NCI-H2227 (cell line): ENCODE data around the gene ZNF746.

Experiments
- DNase-seq: peaks from one replicate; lab custom pipeline; 2025; ENCODE audit not compliant: unreplicated experiment; lab: John Stamatoyannopoulos, UW

ZNF746 gene

DNA sequence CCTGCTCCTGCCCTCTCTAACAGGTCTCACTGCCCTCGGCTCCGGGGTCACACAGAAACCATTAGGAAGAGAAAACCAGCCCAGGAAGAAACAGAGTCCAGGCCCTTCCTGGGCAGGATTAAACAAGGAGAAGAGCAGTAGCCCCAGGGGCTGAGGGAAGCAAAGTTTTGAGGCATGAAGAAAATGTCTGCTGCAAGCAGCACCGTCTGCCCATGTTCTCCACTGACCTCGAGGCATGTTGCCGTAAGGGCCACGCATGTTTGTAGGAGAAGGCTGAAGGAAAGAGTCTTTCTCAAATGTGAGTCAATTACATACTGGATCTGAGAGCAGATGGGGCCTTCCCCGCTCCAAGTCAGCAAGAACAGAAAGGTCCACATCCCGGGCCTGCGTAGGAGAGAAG, 4.2 kb downstream of the ZNF746 start:
- DNase-seq, result no peak

DNA sequence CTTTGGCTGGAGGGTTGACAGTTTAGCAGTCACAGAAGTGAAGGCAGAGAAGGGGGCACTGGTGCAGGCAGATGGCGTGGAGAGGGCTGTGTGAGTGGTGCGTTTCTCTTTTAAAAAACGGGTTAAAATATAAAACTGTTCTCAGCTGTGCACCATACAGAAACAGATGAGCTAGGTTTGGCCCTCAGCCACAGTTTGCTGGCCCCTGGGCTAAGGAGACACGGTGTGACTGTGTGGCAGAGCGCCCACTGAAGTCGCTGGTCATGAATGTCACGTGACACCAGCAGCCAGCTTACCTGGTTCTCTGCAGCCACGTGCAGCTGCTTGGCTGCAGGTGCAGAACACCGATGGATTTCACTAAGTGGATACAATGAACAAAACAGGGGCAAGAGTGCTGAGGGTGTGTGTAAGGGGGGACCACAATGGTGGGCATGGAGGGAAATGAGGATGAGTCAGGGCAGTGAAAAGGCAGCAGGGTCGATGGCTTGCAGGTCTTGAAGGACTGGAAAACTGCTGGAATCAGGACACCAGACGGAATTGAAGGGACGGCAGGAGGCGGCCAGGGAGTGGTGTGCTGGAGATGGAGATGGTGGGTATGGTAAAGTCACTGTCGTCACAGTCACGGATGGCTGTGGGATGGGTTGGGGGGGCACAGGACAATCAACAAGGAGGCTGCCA, 7.4 kb downstream of the ZNF746 start:
- DNase-seq, result no peak

DNA sequence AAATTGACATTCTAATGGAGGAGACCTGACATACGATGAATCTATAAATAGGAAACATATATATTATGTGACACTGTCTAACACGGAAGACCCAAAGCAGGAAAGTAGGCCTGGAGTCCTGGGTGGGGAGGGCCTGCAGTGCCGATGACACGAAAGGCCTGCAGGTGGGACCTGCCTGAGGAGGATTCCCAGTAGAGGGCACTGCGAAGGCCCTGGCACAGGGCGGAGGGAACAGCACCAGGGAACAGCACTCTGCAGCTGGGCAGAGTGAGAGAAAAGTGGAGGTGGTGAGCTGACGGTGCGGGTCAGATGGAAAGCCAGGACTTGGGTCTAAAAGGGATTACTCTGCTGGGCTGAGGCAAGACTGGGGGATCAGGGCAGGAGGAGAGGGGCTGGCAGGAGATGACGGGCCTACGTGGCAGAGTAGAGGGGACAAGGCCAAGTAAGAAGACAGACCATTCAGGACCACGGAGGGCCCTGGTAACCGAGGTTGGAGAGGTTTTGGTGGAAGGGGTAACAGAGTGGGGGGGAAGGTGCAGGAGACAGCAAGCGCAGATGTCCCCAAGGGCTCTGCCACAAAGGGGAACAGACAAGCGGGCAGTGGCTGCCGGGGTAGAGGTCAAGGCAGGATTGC, 8.1 kb downstream of the ZNF746 start:
- no peak for DNase-seq

DNA sequence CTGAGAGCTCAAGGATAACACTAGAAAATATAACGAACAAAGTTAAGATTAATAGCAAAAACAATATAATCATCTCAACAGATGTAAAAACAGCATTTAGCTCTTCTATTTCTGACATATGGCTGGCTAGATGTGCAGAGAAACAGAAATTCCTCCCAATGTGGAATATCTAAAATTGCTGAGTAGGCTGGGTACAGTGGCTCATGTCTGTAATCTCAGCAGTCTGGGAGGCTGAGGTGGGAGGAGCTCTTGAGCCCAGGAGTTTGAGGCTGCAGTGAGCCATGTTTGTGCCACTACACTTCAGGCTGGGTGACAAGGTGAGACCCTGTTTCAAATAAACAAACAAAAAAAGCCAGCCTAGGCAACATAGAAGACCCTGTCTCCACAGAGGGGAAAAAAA, 18.0 kb downstream of the ZNF746 start:
- DNase-seq, result no peak

DNA sequence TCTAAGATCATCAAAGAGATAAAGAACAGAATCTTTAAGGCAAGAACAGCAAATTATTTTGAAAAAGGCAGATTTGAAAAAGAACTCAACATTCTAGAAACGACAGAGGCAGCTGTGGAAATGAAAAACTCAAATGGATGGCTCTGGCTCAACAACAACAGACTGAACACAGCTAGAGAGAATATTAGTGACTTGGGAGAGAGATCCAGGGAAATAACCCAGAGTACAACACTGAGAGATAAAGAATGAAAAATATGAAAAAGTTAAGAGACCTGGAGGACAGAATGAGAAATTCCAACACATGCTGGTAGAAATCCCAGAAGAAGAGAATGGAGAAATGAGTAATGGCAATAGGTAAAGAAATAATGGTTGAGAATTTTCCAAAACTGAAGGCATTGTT, 18.9 kb downstream of the ZNF746 start:
- DNase-seq, result no peak

DNA sequence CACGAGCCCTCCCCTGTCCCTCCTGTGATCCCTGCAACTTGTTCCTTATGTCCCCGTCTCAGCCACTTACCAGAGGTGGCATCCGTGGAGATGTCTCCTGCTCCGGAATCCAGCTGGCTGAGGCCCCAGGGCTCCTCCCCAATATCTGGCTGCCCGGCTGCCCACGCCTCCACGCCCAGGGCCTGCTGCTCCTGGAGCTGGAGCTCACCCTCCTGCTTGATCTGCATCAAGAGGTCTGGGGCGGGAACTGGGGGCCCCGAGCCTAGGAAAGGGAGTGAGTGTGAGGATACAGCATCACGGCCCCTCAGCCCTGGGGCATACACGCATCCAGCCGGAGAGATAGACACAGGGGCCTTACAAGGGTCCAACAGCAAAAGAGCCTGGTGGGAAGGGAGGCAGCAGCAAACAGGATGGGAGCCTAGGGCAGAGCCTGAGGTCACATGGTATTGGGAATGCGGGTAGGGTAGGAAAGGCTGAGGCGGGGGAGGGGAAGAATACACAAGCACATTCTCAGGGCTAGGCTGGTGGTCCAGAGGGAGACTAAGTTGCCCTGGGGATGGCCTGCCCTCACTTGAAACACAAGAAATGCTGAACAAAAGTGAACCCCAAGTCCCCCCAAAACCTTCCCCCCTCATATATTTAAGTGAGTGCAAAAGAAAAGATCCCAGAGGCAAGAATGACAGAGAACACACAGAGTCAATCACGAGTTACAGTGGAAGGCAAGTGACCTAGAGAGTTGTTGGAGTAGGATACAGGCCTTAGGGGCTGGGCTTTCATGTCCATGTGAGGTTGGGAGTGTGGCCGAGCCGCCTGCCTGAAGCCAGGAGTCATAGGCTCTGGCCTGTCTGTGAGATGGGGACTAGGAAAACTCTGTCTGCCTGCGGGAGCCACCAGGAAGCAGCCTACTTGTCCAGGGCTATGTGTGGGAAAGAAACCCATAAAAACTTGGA, 19.8 kb downstream of the ZNF746 start:
- DNase-seq, result no peak

DNA sequence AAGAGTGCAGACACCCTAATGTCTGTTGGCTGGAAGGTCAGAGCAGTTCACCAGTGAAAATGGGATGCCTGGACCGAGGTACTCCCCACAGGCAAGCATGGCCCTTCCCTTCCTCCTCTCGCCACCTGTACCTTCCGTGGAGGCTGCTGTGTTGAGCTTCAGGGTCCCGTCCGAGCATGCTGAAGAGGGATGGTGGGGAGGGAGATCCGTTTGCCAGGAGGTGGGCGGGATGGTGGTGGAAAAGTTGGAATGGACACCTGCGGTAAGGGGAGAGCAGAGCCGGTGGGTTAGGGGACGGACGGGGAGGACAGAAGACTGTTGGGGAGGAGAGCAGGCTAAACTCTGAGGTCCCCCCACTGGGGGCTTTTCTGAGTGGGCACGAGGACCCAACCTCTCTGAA, 20.8 kb downstream of the ZNF746 start:
- DNase-seq, result no peak

DNA sequence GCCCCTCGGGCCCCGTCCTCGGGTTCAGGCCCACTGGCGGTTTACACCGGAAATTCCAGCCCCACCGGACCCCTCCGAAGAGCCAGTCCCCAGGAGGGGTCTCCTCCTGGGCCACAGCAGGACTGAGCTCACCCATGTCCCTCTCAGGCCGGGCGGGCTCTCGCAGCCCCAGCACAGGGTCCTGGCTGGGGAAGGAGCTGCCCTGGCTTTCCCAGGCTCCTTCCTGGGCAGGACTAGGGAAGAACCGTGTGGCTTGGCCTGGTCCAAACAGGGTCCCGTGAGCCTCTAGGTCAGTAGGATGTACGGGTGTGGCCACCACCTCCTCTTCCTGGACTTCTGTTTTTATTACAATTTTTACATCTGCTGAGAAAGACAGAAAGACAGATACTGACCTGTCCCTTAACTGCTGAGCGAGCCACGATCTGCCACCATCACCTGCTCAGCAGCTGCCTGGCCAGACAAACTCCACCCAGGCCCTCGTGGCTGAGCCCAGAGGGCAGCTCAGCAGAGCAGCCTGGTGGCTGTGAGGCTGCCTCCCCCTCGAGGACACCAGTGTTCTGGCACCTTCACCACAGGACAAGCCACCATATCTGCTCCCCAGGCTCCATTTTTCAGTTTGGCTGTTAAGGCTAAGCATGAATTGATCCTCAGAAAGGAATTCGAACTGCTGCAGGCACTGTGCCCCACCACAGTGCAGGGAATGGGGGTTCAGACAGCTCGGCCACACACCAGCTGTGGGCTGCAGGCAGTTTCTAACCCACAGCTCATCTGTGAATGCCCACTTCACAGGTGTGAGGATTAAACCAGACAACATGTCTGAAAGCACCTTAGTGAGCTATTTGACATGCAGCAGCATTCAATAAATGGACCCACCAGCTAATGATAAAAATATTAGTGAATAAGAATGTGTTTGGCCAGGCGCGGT, 22.2 kb downstream of the ZNF746 start:
- no peak for DNase-seq

DNA sequence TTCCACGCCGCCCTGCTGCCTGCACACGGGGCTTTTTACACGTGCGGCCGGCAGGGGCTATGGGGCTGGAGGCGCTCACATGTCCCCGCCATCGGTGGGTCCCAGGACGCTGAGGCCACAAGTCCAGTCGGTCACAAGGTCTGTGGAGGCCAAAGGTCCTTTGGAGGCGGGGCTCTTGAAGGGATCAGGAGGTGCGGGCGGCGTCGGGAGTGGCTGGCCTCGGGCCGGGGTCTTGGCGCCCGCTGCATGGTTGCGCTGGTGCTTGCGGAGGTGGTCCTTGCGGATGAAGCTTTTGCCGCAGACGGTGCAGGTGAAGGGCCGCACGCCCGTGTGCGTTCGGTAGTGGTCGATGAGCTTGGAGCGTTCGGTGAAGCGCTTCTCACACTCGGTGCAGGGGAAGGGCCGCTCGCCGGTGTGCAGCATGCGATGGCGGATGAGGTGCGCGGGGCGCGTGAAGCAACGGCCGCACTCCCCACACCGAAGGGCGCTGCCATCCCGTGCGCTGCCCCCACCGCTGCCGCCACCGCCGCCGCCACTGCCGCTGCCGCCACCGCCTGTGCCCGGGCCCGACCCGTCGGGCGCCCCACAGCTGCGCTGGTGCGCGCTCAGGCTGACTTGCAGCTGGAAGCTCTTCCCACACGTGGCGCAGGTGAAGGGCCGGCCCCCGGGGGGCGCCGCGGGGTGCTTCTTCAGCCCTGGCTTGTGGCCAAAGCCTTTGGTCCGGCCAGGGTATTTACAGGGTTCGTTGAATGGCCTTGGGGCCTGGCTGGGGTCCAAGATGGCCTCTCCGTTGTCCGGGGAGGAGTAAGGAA, 23.1 kb downstream of the ZNF746 start:
- no peak for DNase-seq

DNA sequence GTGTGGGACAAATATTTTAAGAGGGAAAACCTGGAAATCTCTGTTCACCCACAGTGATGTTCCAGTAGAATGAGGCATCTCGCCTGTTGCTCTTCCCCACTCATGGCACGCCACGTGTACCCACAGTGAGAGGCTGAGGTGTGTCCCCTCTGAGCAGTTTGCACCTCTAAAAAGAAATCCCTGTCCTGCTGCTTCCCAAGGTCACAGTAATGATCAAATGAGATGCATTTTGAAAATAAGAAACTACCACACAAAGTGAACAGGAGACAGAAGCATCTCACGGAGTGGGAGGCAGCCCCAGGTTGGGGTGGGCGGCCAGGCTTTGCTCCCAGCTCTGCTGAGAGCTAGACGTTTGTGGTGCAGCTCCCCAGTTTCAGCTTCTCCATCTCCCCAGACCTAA, 24.4 kb downstream of the ZNF746 start:
- no peak for DNase-seq

DNA sequence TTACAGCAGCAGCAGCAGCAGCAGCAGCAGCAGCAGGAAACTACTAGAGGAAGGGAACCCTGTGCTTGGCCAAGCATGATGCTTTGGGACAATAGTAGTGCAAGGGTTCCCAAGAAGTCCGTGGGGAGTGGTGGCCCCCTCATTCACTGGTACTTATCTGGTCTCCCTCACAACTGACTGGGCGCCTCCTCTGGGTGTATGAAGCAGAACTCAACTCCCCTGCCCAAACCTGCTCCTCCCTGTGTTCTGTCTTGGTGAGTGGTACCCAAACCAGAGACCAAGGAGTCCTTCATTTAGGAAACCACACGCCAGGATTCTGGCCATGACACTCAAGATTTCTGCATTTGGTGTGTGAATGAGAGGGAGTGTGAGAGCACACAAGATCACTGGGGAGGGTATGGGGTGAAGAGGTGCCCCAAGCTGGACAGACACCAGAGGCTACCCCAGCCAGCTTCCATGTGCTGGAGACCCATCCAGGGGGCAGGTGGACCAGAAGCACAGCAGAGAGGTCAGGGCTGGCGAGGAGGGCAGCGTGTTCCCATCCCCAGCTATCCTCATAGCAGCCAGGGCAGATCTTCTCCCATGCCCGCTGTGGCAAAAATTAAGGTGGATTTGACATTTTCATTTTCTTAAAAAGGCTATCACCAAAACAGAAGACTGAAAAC, 26.2 kb downstream of the ZNF746 start:
- DNase-seq, result no peak

DNA sequence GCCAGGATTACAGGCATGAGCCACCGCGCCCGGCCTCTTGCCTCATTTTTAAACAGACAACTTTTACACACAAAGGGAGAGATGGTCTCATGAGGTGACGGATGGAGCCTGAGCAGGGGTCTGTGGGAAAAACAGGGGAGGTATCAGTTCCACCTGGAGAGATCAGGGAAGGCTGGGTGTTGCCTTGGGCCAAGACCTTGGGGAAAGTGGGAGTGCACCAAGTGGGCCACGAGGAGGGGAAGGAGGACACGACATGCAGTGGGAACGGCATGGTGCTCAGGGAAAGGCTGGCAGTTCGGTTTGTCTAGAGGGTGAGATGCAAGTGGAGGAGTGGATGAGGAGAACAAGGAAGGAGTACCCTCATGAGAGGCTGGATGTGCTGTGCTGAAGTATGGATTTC, 27.8 kb downstream of the ZNF746 start:
- DNase-seq, result no peak

DNA sequence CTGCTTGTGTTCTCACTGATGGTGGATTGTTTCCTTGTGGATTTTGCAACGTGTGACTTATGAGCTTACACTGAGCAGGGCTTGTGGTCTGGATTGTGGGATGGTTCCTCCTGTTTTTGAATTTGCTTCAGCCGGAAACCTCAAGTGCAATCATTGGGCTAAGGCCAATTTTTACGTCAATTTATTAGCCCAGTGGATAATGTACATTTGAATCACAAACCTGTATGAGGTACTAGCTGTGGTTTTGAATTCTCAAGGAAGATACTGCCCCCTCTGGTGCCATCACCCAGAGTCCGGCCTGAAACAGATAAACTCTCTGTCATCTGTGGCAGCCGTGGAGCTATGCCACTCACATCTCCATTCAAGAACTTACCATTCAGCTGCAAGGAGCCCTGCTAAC, 29.4 kb downstream of the ZNF746 start:
- DNase-seq, result no peak

DNA sequence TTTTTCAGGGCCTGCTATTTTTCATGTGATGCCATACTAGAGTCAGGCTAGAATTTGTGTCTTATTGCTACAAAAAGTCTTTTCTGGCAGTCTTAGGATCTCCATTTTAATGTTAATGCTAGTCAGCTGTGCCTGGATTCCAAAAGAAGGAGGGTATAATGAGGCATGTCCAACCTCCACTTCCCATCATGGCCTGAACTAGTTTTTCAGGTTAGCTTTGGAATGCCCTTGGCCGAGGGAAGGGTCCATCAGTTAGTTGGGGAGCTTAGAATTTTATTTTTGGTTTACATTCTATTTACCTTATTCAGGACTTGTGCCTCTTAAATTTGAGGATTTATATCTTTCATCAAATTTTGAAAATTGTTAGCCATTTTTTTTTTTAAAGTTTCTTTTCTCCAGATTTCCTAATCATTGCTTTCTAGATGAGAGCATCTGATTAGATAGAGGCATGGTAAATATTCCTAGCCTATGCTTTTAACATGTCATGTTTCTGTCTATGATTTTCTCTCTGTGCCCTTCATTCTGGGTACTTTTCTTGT, 30.2 kb downstream of the ZNF746 start:
- DNase-seq, result no peak

DNA sequence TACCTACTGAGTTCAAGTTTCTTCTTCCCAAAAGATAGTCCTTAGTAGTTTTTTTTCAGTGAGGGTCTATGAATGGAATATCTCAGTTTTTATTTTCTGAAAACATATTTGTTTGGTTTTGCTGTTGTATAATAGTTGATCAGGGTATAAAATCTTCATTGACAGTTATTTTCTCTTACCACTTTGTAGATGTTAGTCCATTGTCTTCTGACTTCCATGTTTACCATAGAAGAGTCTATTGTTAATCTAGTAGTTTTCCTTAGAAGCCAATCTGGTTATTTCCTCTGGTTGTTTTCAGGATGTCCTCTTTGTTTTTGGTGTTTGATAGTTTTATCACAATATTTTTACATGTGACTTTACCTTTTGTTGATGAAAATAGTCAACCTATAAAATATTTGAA, 31.2 kb downstream of the ZNF746 start:
- no peak for DNase-seq

DNA sequence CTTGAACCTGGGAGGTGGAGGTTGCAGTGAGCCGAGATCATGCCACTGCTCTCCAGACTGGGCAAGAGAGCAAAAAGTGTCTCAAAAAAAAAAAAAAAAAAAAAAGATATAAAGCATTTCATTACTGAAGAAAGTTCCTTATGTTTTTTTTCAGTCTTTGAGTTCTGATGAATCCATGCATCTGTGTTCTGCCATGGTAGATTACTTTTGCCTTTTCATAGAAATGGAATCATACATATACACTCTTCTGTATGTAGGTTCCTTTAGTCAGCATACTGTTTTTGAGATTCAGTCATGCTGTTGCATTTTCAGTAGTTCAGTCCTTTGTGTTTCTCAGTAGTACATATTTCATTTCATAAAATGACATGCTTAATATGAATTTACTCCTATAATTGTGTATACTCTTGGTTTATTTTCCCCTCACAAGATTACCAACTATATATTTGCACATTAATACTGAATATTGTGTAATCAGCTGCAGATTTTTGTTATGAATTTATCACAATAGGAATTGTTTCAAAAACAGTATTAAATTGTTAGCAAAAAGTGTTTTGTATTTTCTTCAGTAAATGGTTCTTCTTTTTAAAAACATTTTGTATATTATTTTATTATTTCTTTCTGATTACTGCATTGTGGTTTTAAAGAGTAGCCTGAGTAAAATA, 34.0 kb downstream of the ZNF746 start:
- DNase-seq, result no peak

DNA sequence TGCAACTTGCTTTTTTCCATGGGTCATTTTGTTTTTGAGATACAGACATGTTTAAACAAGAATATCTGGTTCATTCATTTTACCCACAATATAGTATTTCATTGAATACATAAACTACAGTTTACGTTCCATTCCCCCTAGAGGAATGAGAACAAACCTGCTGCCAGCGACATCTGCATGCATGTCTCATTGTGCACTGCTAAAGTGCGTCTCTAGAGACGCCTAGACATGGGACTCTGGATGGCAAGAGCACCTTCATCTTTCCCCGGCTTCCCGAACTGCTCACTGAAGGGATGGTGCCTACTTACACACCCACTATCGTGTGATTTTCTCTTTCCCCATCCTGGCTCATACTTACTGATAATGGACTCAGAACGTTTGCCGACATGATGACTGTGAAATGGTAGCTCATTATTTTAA, 35.5 kb downstream of the ZNF746 start:
- no peak for DNase-seq

DNA sequence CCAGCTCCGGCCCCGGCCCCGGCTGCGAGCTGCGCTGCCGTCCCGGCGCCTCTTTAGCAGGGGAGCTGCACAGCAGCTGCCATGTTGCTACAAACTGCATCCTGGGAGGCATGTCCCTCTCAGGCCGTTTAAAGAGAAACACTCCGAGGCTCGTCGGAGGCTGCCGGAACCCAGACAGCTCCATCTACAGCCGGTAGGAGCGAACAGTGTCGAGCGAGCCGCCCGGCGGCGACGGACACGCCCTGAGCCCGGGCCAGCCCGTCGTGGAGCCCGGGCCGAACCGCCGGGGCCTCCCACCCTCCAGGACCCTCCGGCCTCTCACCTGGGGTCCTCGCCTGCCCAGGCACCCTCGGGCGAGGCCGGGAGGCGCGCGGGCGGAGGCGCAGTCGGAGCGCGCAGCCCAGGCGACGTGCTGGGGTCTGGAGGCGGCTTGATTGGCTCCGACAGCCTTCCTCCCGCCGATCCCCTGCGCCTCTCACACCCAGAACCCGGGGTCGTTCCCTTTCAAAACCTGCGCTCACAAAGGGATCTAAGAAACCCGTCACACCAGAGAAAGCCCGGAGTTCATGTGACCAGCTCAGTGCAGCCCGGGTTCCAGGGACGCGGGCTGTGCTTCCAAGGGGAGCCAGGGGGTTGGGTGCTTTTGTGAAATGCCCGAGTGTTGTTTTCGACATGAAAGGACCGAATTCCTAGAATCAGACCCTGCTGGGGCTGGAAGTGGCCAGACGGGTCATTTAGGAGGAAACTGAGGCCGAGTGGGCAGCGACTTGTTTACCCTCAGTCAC, 36.9 kb downstream of the ZNF746 start, which contains the start of gene ZNF777:
TSS of gene ZNF777 (minus strand) at position 570 of the 785 bp plus-strand sequence. CDS start 5,040 bp downstream, outside the sequence.
- DNase-seq, result peak; percentile 92
